Neural progenitor cell (in vitro differentiated cells): ENCODE measurements around the gene IFI35. TPM values are rescaled to one million over a fixed set of nuclear protein-coding genes. Genes with fewer than 3 reads are reported as not detected.
"Not testable (repeated sequence)": the region's sequence is repeated elsewhere in the genome, so short reads cannot be mapped to it uniquely, and the experiment has no call there.

Source experiments
- DNase-seq: peaks from one replicate; pipeline ENCODE4 v3.0.0-alpha.2; 2016; ENCODE audit warnings: low spot score
- H2AFZ ChIP-seq: fragments of 200-600 bp; sonication (generic); replicated peaks from 2 replicates; pipeline ENCODE4 v1.6.1; 2016; ENCODE audit warnings: antibody characterized with exemption
- H3F3A ChIP-seq: fragments of 200-600 bp; sonication (generic); 2 replicates; pipeline ENCODE4 v1.6.1; 2016; ENCODE audit warnings: antibody characterized with exemption, low read depth
- H3K27ac ChIP-seq: fragments of 200-600 bp; sonication (generic); 2 replicates; pipeline ENCODE4 v1.5.1; 2016; ENCODE audit warnings: mild to moderate bottlenecking
- H3K27me3 ChIP-seq: fragments of 200-600 bp; sonication (generic); 2 replicates; pipeline ENCODE4 v1.6.1; 2016; ENCODE audit warnings: mild to moderate bottlenecking, moderate library complexity
- H3K36me3 ChIP-seq: fragments of 200-600 bp; sonication (generic); 2 replicates; pipeline ENCODE4 v1.5.1; 2016
- H3K4me1 ChIP-seq: fragments of 200-600 bp; sonication (generic); 2 replicates; pipeline ENCODE4 v1.6.1; 2016; ENCODE audit warnings: mixed run types
- H3K4me2 ChIP-seq: fragments of 200-600 bp; sonication (generic); 2 replicates; pipeline ENCODE4 v1.6.1; 2016
- H3K4me3 ChIP-seq: fragments of 200-600 bp; sonication (generic); 2 replicates; pipeline ENCODE4 v1.5.1; 2016
- H3K79me2 ChIP-seq: fragments of 200-600 bp; sonication (generic); 2 replicates; pipeline ENCODE4 v1.6.1; 2016; ENCODE audit warnings: low read depth
- H3K9ac ChIP-seq: fragments of 200-600 bp; sonication (generic); 2 replicates; pipeline ENCODE4 v1.6.1; 2016
- H3K9me3 ChIP-seq: fragments of 200-600 bp; sonication (generic); 2 replicates; pipeline ENCODE4 v1.5.1; 2016; ENCODE audit warnings: low read depth
- H4K20me1 ChIP-seq: fragments of 200-600 bp; sonication (generic); 2 replicates; pipeline ENCODE4 v1.6.1; 2016; ENCODE audit warnings: low read depth
- H3K27ac Mint-ChIP-seq: 3 replicates; pipeline ENCODE4 v1.8.0; 2021; ENCODE audit warnings: mixed read lengths
- H3K27me3 Mint-ChIP-seq: 2 replicates; pipeline ENCODE4 v1.8.0; 2022; ENCODE audit warnings: low read depth, mild to moderate bottlenecking, inconsistent platforms, moderate library complexity, mixed read lengths; ENCODE audit not compliant: insufficient read depth
- H3K36me3 Mint-ChIP-seq: 3 replicates; pipeline ENCODE4 v1.8.0; 2021; ENCODE audit warnings: mixed read lengths
- H3K4me1 Mint-ChIP-seq: 3 replicates; pipeline ENCODE4 v1.8.0; 2021; ENCODE audit warnings: mixed read lengths
- H3K4me3 Mint-ChIP-seq: 3 replicates; pipeline ENCODE4 v1.8.0; 2021; ENCODE audit warnings: mild to moderate bottlenecking, moderate library complexity, mixed read lengths
- H3K9me3 Mint-ChIP-seq: 3 replicates; pipeline ENCODE4 v1.8.0; 2020; ENCODE audit warnings: mixed read lengths
- CTCF ChIP-seq: fragments of 200-600 bp; sonication (generic); IDR thresholded peaks from 2 replicates; pipeline ENCODE4 v1.5.1; 2017; ENCODE audit warnings: antibody characterized with exemption, mild to moderate bottlenecking
- EZH2 ChIP-seq: fragments of 200-600 bp; sonication (generic); IDR thresholded peaks from 2 replicates; pipeline ENCODE4 v1.6.1; 2017; ENCODE audit warnings: antibody characterized with exemption, mild to moderate bottlenecking, moderate library complexity
- EZH2phosphoT487 ChIP-seq: fragments of 200-600 bp; sonication (generic); IDR thresholded peaks from 2 replicates; pipeline ENCODE4 v1.6.1; 2017; ENCODE audit warnings: antibody characterized with exemption
- total RNA-seq: library from RNA; depleted of rRNA; stranded (reverse); fragments of >200 nt; gene quantifications from 2 replicates; pipeline ENCODE4 v1.2.3, GENCODE V29; 2015; ENCODE audit warnings: low replicate concordance

IFI35 gene
- total RNA-seq, 1 donor from 2014 or later, result not detected

GRCh38 chr17:42969001-42969581 lies 37.5 kb upstream of the IFI35 start:
- no peak overlapping the region for H3K27ac Mint-ChIP-seq
- no peak overlapping the region for H3K27ac ChIP-seq

GRCh38 chr17:42971589-42971988 lies 35.0 kb upstream of the IFI35 start:
- H3K36me3 Mint-ChIP-seq, result no peaks in the 10 kb centered on the region
- Histone ChIP-seq H3F3A (peaks cover 15% of the 10 kb centered on the region), H2AFZ (no peak overlapping the region), H3K4me1 (no peaks in the 10 kb centered on the region), H3K4me2 (no peak overlapping the region), H3K4me3 (no peak overlapping the region), H3K36me3 (no peaks in the 10 kb centered on the region), H3K27me3 (no peaks in the 10 kb centered on the region), H3K79me2 (no peaks in the 10 kb centered on the region), H3K9me3 (no peaks in the 10 kb centered on the region), H3K27ac (no peak overlapping the region), H4K20me1 (no peaks in the 10 kb centered on the region), H3K9ac (no peak overlapping the region)
- no peaks in the 10 kb centered on the region for H3K9me3 Mint-ChIP-seq
- TF ChIP-seq EZH2, result no peak
- no peak for TF ChIP-seq CTCF
- TF ChIP-seq EZH2phosphoT487, result no peak
- H3K27ac Mint-ChIP-seq, result no peak overlapping the region
- no peak for DNase-seq
- H3K27me3 Mint-ChIP-seq, result no peaks in the 10 kb centered on the region
- H3K4me1 Mint-ChIP-seq, result no peaks in the 10 kb centered on the region
- H3K4me3 Mint-ChIP-seq, result no peak overlapping the region

More at GRCh38 chr17:42969001-42969581, 37.5 kb upstream of the IFI35 start:
- Histone ChIP-seq H3K79me2 (no peaks in the 10 kb centered on the region), H3K36me3 (no peaks in the 10 kb centered on the region), H3K27me3 (no peaks in the 10 kb centered on the region), H3F3A (peaks cover 27% of the 10 kb centered on the region), H3K4me3 (no peak overlapping the region), H3K9me3 (no peaks in the 10 kb centered on the region), H3K4me2 (no peak overlapping the region), H4K20me1 (no peaks in the 10 kb centered on the region), H3K9ac (no peak overlapping the region), H2AFZ (no peak overlapping the region), H3K4me1 (no peaks in the 10 kb centered on the region)
- Mint-ChIP-seq H3K36me3 (no peaks in the 10 kb centered on the region), H3K4me1 (peaks cover 6% of the 10 kb centered on the region), H3K9me3 (no peaks in the 10 kb centered on the region), H3K4me3 (no peak overlapping the region), H3K27me3 (peaks cover 2% of the 10 kb centered on the region)
- DNase-seq, result no peak
- no peak for TF ChIP-seq CTCF
- no peak for TF ChIP-seq EZH2phosphoT487

DNA sequence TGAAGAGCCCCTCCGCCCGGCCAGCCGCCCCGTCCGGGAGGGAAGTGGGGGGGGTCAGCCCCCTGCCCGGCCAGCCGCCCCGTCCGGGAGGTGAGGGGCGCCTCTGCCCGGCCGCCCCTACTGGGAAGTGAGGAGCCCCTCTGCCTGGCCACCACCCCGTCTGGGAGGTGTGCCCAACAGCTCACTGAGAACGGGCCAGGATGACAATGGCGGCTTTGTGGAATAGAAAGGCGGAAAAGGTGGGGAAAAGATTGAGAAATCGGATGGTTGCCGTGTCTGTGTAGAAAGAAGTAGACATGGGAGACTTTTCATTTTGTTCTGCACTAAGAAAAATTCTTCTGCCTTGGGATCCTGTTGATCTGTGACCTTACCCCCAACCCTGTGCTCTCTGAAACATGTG lies 33.3 kb upstream of the IFI35 start:
- not testable (repeated sequence) for H4K20me1 ChIP-seq, H3K36me3 ChIP-seq, H3K4me2 ChIP-seq, H3F3A ChIP-seq, H3K9me3 Mint-ChIP-seq, H3K4me1 ChIP-seq, H2AFZ ChIP-seq, H3K36me3 Mint-ChIP-seq, H3K4me3 Mint-ChIP-seq, H3K27ac Mint-ChIP-seq, H3K9me3 ChIP-seq, H3K9ac ChIP-seq, H3K4me3 ChIP-seq, H3K4me1 Mint-ChIP-seq, H3K27ac ChIP-seq, DNase-seq, H3K27me3 ChIP-seq, H3K79me2 ChIP-seq, H3K27me3 Mint-ChIP-seq

GRCh38 chr17:42975265-42975664 lies 31.3 kb upstream of the IFI35 start:
- TF ChIP-seq EZH2 (no peak), EZH2phosphoT487 (no peak), CTCF (no peak)
- Histone ChIP-seq H3K9ac (no peak overlapping the region), H3K4me2 (no peak overlapping the region), H3K4me1 (peaks cover 7% of the 10 kb centered on the region), H3K36me3 (no peaks in the 10 kb centered on the region), H3F3A (peaks cover 10% of the 10 kb centered on the region), H3K79me2 (no peaks in the 10 kb centered on the region), H3K27me3 (no peaks in the 10 kb centered on the region), H4K20me1 (no peaks in the 10 kb centered on the region), H3K27ac (no peak overlapping the region), H3K9me3 (no peaks in the 10 kb centered on the region), H2AFZ (no peak overlapping the region), H3K4me3 (no peak overlapping the region)
- H3K4me3 Mint-ChIP-seq, result no peak overlapping the region
- H3K27ac Mint-ChIP-seq, result no peak overlapping the region
- no peak for DNase-seq
- H3K36me3 Mint-ChIP-seq, result no peaks in the 10 kb centered on the region
- H3K9me3 Mint-ChIP-seq, result no peaks in the 10 kb centered on the region
- H3K27me3 Mint-ChIP-seq, result peaks cover 4% of the 10 kb centered on the region
- H3K4me1 Mint-ChIP-seq, result peaks cover 9% of the 10 kb centered on the region

DNA sequence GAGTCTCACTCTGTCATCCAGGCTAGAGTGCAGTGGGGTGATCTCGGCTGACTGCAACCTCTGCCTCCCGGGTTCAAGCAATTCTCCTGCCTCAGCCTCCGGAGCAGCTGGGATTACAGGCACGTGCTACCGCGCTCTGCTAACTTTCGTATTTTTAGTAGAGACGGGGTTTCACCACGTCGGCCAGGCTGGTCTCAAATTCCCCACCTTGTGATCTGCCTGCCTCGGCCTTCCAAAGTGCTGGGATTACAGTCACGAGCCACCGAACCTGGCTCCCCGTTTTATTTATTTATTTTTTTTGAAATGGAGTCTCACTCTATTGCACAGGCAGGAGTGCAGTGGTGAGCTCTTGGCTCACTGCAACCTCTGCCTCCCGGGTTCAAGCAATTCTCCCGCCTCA lies 30.9 kb upstream of the IFI35 start:
- H3K4me3 ChIP-seq, H3K27ac Mint-ChIP-seq, H3K27ac ChIP-seq, H3K4me1 ChIP-seq, H3K36me3 Mint-ChIP-seq, H3K4me2 ChIP-seq, H3K36me3 ChIP-seq, H3K4me3 Mint-ChIP-seq, H2AFZ ChIP-seq, DNase-seq, H3K9me3 Mint-ChIP-seq, H3K79me2 ChIP-seq, H3K27me3 ChIP-seq, H3K9ac ChIP-seq, H3K27me3 Mint-ChIP-seq, H4K20me1 ChIP-seq, H3K9me3 ChIP-seq: not testable (repeated sequence)
- peaks cover 11% of the 10 kb centered on the region for H3K4me1 Mint-ChIP-seq
- peaks cover 10% of the 10 kb centered on the region for H3F3A ChIP-seq
